Lower leg skin (tissue), 3 donors: Measurements from ENCODE around the gene TMEM184A.

Experiments
- CTCF ChIP-seq, 3 donors: fragments of 450-650 bp; IDR thresholded peaks; one replicate each; pipeline ENCODE4 v1.5.1; 2016; ENCODE audit warnings: antibody characterized with exemption in 3 of 3, mild to moderate bottlenecking in 3 of 3, moderate library complexity in 2 of 3
- POLR2A ChIP-seq, 2 donors: fragments of 450-650 bp; IDR thresholded peaks; one replicate each; pipeline ENCODE4 v1.6.1; 2016 to 2017; ENCODE audit warnings: antibody characterized with exemption in 2 of 2, mild to moderate bottlenecking in 1 of 2, moderate library complexity in 1 of 2

GRCh38 chr7:1525409-1525808 is 30.6 kb downstream of the TMEM184A start:
- TF ChIP-seq CTCF (IDR thresholded peaks at IDR 0.05) (no peak), POLR2A (IDR thresholded peaks at IDR 0.05) (no peak)
